HEK293 (cell line): ENCODE data around the gene CDK2.

Source experiments
- CTCF ChIP-seq: fragments of 450-650 bp; formaldehyde crosslinking; IDR thresholded peaks from 2 replicates; pipeline ENCODE4 v1.5.1; 2016; ENCODE audit warnings: missing biosample characterization, missing genetic modification characterization
- KLF9 ChIP-seq: fragments of 450-650 bp; formaldehyde crosslinking; IDR thresholded peaks from 2 replicates; pipeline ENCODE4 v1.5.1; 2016; ENCODE audit warnings: missing biosample characterization, missing genetic modification characterization, low read depth
- PRDM1 ChIP-seq: fragments of 450-650 bp; formaldehyde crosslinking; IDR thresholded peaks from 2 replicates; pipeline ENCODE4; 2016; ENCODE audit warnings: missing biosample characterization, missing genetic modification characterization
- ZEB2 ChIP-seq: fragments of 450-650 bp; formaldehyde crosslinking; IDR thresholded peaks from 2 replicates; pipeline ENCODE4 v1.5.1; 2016; ENCODE audit warnings: missing biosample characterization, missing genetic modification characterization
- ZNF311 ChIP-seq: fragments of 450-650 bp; formaldehyde crosslinking; IDR thresholded peaks from 2 replicates; pipeline ENCODE4 v1.5.1; 2017; ENCODE audit warnings: missing biosample characterization, missing genetic modification characterization, borderline replicate concordance
- ZNF426 ChIP-seq: fragments of 450-650 bp; formaldehyde crosslinking; IDR thresholded peaks from 2 replicates; pipeline ENCODE4 v1.5.1; 2017; ENCODE audit warnings: missing biosample characterization, missing genetic modification characterization, mild to moderate bottlenecking, inconsistent platforms, moderate library complexity
- ZNF639 ChIP-seq: fragments of 450-650 bp; formaldehyde crosslinking; IDR thresholded peaks from 2 replicates; pipeline ENCODE4 v1.5.1; 2016; ENCODE audit warnings: missing biosample characterization, missing genetic modification characterization
- ZNF660 ChIP-seq: fragments of 450-650 bp; IDR thresholded peaks from 2 replicates; pipeline ENCODE4 v1.5.1; 2018; ENCODE audit warnings: missing biosample characterization, mild to moderate bottlenecking, missing genetic modification characterization
- ZNF701 ChIP-seq: fragments of 450-650 bp; formaldehyde crosslinking; IDR thresholded peaks from 2 replicates; pipeline ENCODE4 v1.5.1; 2016; ENCODE audit warnings: missing biosample characterization, missing genetic modification characterization

DNA sequence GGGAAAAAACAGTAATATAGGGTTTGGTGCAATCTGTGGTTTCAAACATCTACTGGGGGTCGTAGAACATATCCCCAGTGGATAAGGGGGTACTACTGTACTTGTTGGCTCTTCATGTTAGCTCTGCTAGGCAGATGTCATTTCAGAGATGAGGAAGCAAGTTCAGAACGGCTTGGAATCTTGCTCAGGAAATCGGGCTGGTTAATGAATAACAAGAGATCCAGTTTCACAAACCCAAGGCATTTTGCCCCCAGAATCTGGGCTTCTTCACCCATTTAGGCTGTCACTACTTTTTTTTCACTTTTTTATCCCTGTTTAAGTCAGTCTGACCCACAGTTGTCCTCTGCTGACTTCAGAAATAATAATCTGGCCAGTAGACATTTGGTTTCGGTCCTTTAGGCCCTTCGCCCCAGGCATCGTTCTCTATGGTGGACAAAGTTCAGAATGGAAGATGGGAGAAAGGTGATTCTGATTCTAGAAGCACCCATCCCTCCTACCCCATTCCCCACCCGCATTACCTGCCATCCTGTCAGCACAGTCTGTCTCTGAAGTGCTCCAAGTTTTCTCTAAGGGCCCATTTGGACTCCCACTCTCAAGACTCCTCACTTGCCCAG lies 35.0 kb downstream of the CDK2 start:
- no peak for TF ChIP-seq ZEB2 (tag by site-specific recombination)
- no peak for TF ChIP-seq CTCF (tag by site-specific recombination)
- no peak for TF ChIP-seq ZNF311 (tag by site-specific recombination)
- no peak for TF ChIP-seq ZNF639 (tag by site-specific recombination)
- no peak for TF ChIP-seq ZNF701
- TF ChIP-seq PRDM1 = no peak
- no peak for TF ChIP-seq ZNF426 (tag by site-specific recombination)
- no peak for TF ChIP-seq KLF9 (tag by site-specific recombination)
- no peak for TF ChIP-seq ZNF660 (tag by site-specific recombination)
